NCI-H1105 treated with DMSO at 0.1 percent for 48 hours (cell line): Measurements from ENCODE around the gene CRYL1.
A peak's percentile ranks its signal among the peaks of the same experiment; 100 is the strongest.

Experiments used
- DNase-seq: peaks from one replicate; lab custom pipeline; 2025; lab: John Stamatoyannopoulos, UW

The CRYL1 gene

GRCh38 chr13:20370815-20371421, 154.7 kb downstream of the CRYL1 start:
- no peak for DNase-seq

GRCh38 chr13:20369886-20370361, 155.7 kb downstream of the CRYL1 start:
- no peak for DNase-seq

- DNase-seq: no peak
Observed at GRCh38 chr13:20366056-20366455, 159.6 kb downstream of the CRYL1 start.

GRCh38 chr13:20363603-20364002, 162.1 kb downstream of the CRYL1 start:
- peak; percentile 2 for DNase-seq

- no peak for DNase-seq
Observed at GRCh38 chr13:20363172-20363571, 162.5 kb downstream of the CRYL1 start.

- DNase-seq: no peak
Observed at GRCh38 chr13:20362484-20363041, 163.1 kb downstream of the CRYL1 start.

- DNase-seq: no peak
Observed at GRCh38 chr13:20360835-20361412, 164.7 kb downstream of the CRYL1 start.

GRCh38 chr13:20360041-20360491, 165.6 kb downstream of the CRYL1 start:
- DNase-seq: no peak

- no peak for DNase-seq
Observed at GRCh38 chr13:20359335-20359734, 166.3 kb downstream of the CRYL1 start.

GRCh38 chr13:20358022-20358421, 167.6 kb downstream of the CRYL1 start:
- no peak for DNase-seq

GRCh38 chr13:20356444-20356843, 169.2 kb downstream of the CRYL1 start:
- no peak for DNase-seq

- no peak for DNase-seq
Observed at GRCh38 chr13:20354722-20355121, 170.9 kb downstream of the CRYL1 start.

GRCh38 chr13:20353973-20354372, 171.7 kb downstream of the CRYL1 start:
- DNase-seq: no peak
